Kidney epithelial cell (primary cell): ENCODE results near the gene RNH1. TPM values are rescaled to one million over a fixed set of nuclear protein-coding genes. Genes with fewer than 3 reads are reported as not detected.

Experiments used
- DNase-seq: peaks from one replicate; pipeline ENCODE4 v3.0.0-alpha.2; 2010; ENCODE audit warnings: low read depth
- H3K27me3 ChIP-seq: 2 replicates; pipeline ENCODE4 v1.6.0; 2011; ENCODE audit warnings: low read length; ENCODE audit not compliant: control insufficient read depth, insufficient read depth
- H3K36me3 ChIP-seq: 2 replicates; pipeline ENCODE4 v1.5.1; 2011; ENCODE audit warnings: low read length; ENCODE audit not compliant: control insufficient read depth, insufficient read depth
- H3K4me3 ChIP-seq: 2 replicates; pipeline ENCODE4 v1.5.1; 2011; ENCODE audit warnings: low read depth, mild to moderate bottlenecking, control low read depth, low read length
- CTCF ChIP-seq: IDR thresholded peaks from 2 replicates; pipeline ENCODE4 v1.5.1; 2011; ENCODE audit warnings: mild to moderate bottlenecking, moderate library complexity, low read length, control low read depth, inconsistent platforms; ENCODE audit not compliant: insufficient read depth, poor library complexity, severe bottlenecking
- total RNA-seq: library from RNA; depleted of rRNA; stranded (reverse); fragments of >200 nt; gene quantifications from 2 replicates; pipeline ENCODE4 v1.2.3, GENCODE V29; 2015

The RNH1 gene
- total RNA-seq: 229 and 251 TPM in 2 replicates

- peak; percentile 60 for DNase-seq
- H3K36me3 ChIP-seq: no peaks in the 10 kb centered on the region
- no peak for TF ChIP-seq CTCF
- H3K4me3 ChIP-seq: peak within 1 kb of the TSS; percentile 82
- H3K27me3 ChIP-seq: no peaks in the 10 kb centered on the region
Measured at GRCh38 chr11:506995-507726, at the start of gene RNH1. RNH1 (minus strand) TSS chr11:507242; CDS start chr11:502162, 5,080 bp downstream.

- DNase-seq: no peak
- Histone ChIP-seq H3K36me3 (no peaks in the 10 kb centered on the region), H3K4me3 (peak overlapping the region; percentile 37), H3K27me3 (peaks cover 40% of the 10 kb centered on the region)
- no peak for TF ChIP-seq CTCF
Measured at GRCh38 chr11:555780-556661, 49.0 kb upstream of the RNH1 start.

- TF ChIP-seq CTCF: no peak
- Histone ChIP-seq H3K4me3 (peak overlapping the region; percentile 37), H3K36me3 (no peaks in the 10 kb centered on the region), H3K27me3 (peaks cover 40% of the 10 kb centered on the region)
- no peak for DNase-seq
Measured at GRCh38 chr11:555227-555779, 48.3 kb upstream of the RNH1 start.

GRCh38 chr11:554428-555226 is 47.6 kb upstream of the RNH1 start:
- Histone ChIP-seq H3K27me3 (peaks cover 40% of the 10 kb centered on the region), H3K4me3 (peak overlapping the region; percentile 37), H3K36me3 (no peaks in the 10 kb centered on the region)
- peak; percentile 61 for TF ChIP-seq CTCF
- DNase-seq: no peak

GRCh38 chr11:553988-554340 is 46.9 kb upstream of the RNH1 start:
- Histone ChIP-seq H3K36me3 (no peaks in the 10 kb centered on the region), H3K4me3 (no peak overlapping the region), H3K27me3 (peaks cover 40% of the 10 kb centered on the region)
- no peak for TF ChIP-seq CTCF
- DNase-seq: no peak
